Thyroid gland (tissue), 4 donors: ENCODE results near the gene NEURL4. TPM values are rescaled to one million over a fixed set of nuclear protein-coding genes. Genes with fewer than 3 reads are reported as not detected.

Source experiments
- DNase-seq, 2 donors: peaks; one replicate each; pipeline ENCODE4 v3.0.0-alpha.2; 2019
- H3K27ac ChIP-seq, 3 donors: fragments of 200-600 bp; sonication (generic); 1 replicate in 2 of 3; 2 replicates in 1 of 3; pipeline ENCODE4 v1.5.1; 2016 to 2019; ENCODE audit warnings: mild to moderate bottlenecking in 1 of 3, moderate library complexity in 1 of 3
- H3K27me3 ChIP-seq: fragments of 200-600 bp; sonication (generic); one replicate; pipeline ENCODE4 v1.5.1; 2019
- H3K36me3 ChIP-seq, 2 donors: fragments of 200-600 bp; sonication (generic); one replicate each; pipeline ENCODE4 v1.5.1; 2016 to 2019
- H3K4me1 ChIP-seq, 2 donors: fragments of 200-600 bp; sonication (generic); one replicate each; pipeline ENCODE4 v1.5.1; 2017 to 2019
- H3K4me3 ChIP-seq, 3 donors: fragments of 200-600 bp; sonication (generic); replicated peaks in 1 of 3; 1 replicate in 2 of 3; 2 replicates in 1 of 3; pipeline ENCODE4 v1.5.1; 2016; ENCODE audit warnings: mild to moderate bottlenecking in 1 of 3
- H3K9me3 ChIP-seq: fragments of 200-600 bp; sonication (generic); one replicate; pipeline ENCODE4 v1.5.1; 2017
- CTCF ChIP-seq, 6 experiments: fragments of 200-600 bp in 3 of 6; fragments of 450-650 bp in 3 of 6; sonication (generic) in 3 of 6; IDR thresholded peaks; one replicate each; pipeline ENCODE4 v1.5.1; 2016 to 2019; ENCODE audit warnings: antibody characterized with exemption in 6 of 6, mild to moderate bottlenecking in 2 of 6, inconsistent platforms in 1 of 6, moderate library complexity in 1 of 6
- POLR2A ChIP-seq, 2 donors: fragments of 450-650 bp; IDR thresholded peaks; one replicate each; pipeline ENCODE4 v1.6.1; 2017; ENCODE audit warnings: antibody characterized with exemption in 2 of 2, mild to moderate bottlenecking in 2 of 2, moderate library complexity in 1 of 2
- WGBS, 2 donors: methylation state at CpG; one replicate each; pipeline ENCODE4 v1.1.5; 2017; 5-methylcytosine and 5-hydroxymethylcytosine counted together
- intact Hi-C: fragments of 100-400 bp; cut with DNase I; formaldehyde crosslinking; loops from one replicate; pipeline ENCODE4 v1.15.1; 2023
- total RNA-seq, 4 donors: library from RNA; depleted of rRNA; stranded (reverse); fragments of >200 nt; gene quantifications; one replicate each; pipeline ENCODE4 v1.2.3, GENCODE V29; 2016

The NEURL4 gene
- total RNA-seq, 4 donors from 2014 or later, result 18.5 to 32.8 (median 22.5) TPM

- Histone ChIP-seq H3K27me3 (no peaks in the 10 kb centered on the region), H3K27ac (no peak overlapping the region), H3K4me1 (peaks cover 28 to 39% of the 10 kb centered on the region in 2 donors), H3K36me3 (peaks cover 49 to 55% of the 10 kb centered on the region in 2 donors), H3K9me3 (no peaks in the 10 kb centered on the region), H3K4me3 (no peak overlapping the region)
- DNase-seq, result no peak
- 80 to 90% methylated on average over 6 to 7 of the region's 7 CpGs for WGBS, 2 donors
- intact Hi-C loops, result no loop called here
- TF ChIP-seq POLR2A (IDR thresholded peaks at IDR 0.05), result no peak
- TF ChIP-seq CTCF (IDR thresholded peaks at IDR 0.05), result no peak
Measured at GRCh38 chr17:7313088-7313889, 15.8 kb downstream of the NEURL4 start.

DNA sequence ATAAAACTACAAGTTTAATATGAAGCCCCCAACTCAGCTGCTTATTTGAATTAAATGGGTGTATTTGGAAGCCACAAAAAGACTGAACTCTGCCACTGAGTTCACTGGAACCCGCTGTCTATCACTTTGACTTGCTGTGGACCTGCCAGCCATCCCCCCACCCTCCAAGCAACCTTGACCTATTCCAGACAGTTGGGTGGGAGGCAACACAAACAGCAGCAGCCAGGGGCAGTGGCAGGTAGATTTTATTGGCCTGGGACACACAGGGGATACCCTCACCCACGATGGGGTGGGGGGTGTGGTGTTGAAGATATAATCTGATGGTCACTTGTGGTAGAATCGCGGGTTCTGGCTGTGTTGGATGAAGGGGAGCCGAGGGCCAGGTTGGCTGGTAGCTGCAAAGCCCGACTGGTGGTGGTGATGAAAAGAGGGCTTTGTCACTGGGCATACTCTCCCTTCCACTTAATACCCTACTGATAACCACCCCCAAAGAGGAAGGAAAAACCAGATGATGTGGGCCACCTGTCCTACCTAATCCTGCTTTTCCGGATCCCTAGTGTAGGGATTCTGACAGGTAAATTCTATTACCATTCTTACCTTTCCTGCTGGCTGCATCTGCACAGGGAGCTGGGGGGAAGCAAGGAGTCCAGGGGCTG lies 16.6 kb downstream of the NEURL4 start:
- H3K36me3 ChIP-seq, result peaks cover 43 to 48% of the 10 kb centered on the region in 2 donors
- peaks cover 28 to 39% of the 10 kb centered on the region in 2 donors for H3K4me1 ChIP-seq
- WGBS, 2 donors, result 88 to 89% methylated on average over 7 of the region's 7 CpGs
- H3K27me3 ChIP-seq, result no peaks in the 10 kb centered on the region
- TF ChIP-seq POLR2A (IDR thresholded peaks at IDR 0.05) (no peak), CTCF (IDR thresholded peaks at IDR 0.05) (no peak)
- intact Hi-C loops, result no loop called here
- H3K27ac ChIP-seq, result no peak overlapping the region
- no peaks in the 10 kb centered on the region for H3K9me3 ChIP-seq
- DNase-seq, result no peak
- H3K4me3 ChIP-seq, result no peak overlapping the region

GRCh38 chr17:7311110-7311705 lies 17.9 kb downstream of the NEURL4 start:
- intact Hi-C loops, result no loop called here
- Histone ChIP-seq H3K9me3 (no peaks in the 10 kb centered on the region), H3K4me3 (no peak overlapping the region), H3K4me1 (peaks cover 28 to 42% of the 10 kb centered on the region in 2 donors), H3K27me3 (no peaks in the 10 kb centered on the region), H3K36me3 (peaks cover 40 to 43% of the 10 kb centered on the region in 2 donors), H3K27ac (no peak overlapping the region)
- 84 to 89% methylated on average over 7 of the region's 7 CpGs for WGBS, 2 donors
- TF ChIP-seq CTCF (IDR thresholded peaks at IDR 0.05) (no peak), POLR2A (IDR thresholded peaks at IDR 0.05) (no peak)
- no peak for DNase-seq

- H3K4me3 ChIP-seq, result no peak overlapping the region
- intact Hi-C loops, result no loop called here
- H3K4me1 ChIP-seq, result peaks cover 22 to 36% of the 10 kb centered on the region in 2 donors
- no peaks in the 10 kb centered on the region for H3K9me3 ChIP-seq
- no peaks in the 10 kb centered on the region for H3K27me3 ChIP-seq
- 89 to 91% methylated on average over 12 of the region's 12 CpGs for WGBS, 2 donors
- peaks cover 40 to 43% of the 10 kb centered on the region in 2 donors for H3K36me3 ChIP-seq
- TF ChIP-seq POLR2A (IDR thresholded peaks at IDR 0.05) (no peak), CTCF (IDR thresholded peaks at IDR 0.05) (no peak)
- DNase-seq, result no peak
- H3K27ac ChIP-seq, result no peak overlapping the region
Measured at GRCh38 chr17:7309628-7310027, 19.5 kb downstream of the NEURL4 start.
